GM18907 (cell line): ENCODE data around the gene ADAMTSL4.
"Not testable (repeated sequence)": the region's sequence is repeated elsewhere in the genome, so short reads cannot be mapped to it uniquely, and the experiment has no call there.

Experiments used
- ATAC-seq: cut with Tn5 transposase; IDR thresholded peaks from one replicate; pipeline ENCODE4 v1.9.1; 2021; ENCODE audit warnings: mild to moderate bottlenecking, moderate library complexity; ENCODE audit not compliant: unreplicated experiment

ADAMTSL4 gene

GRCh38 chr1:150554086-150554452, 4.9 kb downstream of the ADAMTSL4 start:
- ATAC-seq, result no peak

GRCh38 chr1:150555198-150555970, 6.2 kb downstream of the ADAMTSL4 start:
- ATAC-seq, result no peak

DNA sequence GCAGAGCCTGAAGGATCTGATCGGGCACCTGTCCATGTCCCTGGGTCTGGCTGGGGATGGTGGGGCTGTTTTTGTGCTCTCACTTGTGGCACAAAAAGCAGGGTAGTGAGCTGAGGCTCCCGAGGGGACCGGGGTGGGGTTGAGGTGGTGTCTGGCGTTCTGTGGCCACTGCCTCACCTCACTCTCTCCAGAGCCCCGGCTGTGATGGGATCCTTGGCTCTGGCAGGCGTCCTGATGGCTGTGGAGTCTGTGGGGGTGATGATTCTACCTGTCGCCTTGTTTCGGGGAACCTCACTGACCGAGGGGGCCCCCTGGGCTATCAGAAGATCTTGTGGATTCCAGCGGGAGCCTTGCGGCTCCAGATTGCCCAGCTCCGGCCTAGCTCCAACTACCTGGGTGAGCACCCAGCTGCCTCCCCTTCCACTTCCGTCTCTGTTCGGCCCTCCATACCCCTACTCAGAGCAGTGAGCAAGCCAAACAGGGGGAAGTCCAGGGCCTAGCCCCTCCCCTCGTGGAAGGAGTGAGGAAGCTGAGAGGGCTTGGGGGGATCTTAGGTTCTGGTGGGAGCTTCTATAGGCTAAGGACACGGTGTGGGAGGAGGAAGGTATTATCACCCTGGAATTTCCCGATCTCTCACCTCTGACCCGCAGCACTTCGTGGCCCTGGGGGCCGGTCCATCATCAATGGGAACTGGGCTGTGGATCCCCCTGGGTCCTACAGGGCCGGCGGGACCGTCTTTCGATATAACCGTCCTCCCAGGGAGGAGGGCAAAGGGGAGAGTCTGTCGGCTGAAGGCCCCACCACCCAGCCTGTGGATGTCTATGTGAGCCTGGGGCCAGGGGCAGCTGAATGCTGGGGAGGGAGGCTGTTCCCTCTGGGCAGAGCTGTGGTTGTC, 7.0 kb downstream of the ADAMTSL4 start:
- ATAC-seq, result no peak

GRCh38 chr1:150557065-150557600, 7.9 kb downstream of the ADAMTSL4 start:
- ATAC-seq, result no peak

DNA sequence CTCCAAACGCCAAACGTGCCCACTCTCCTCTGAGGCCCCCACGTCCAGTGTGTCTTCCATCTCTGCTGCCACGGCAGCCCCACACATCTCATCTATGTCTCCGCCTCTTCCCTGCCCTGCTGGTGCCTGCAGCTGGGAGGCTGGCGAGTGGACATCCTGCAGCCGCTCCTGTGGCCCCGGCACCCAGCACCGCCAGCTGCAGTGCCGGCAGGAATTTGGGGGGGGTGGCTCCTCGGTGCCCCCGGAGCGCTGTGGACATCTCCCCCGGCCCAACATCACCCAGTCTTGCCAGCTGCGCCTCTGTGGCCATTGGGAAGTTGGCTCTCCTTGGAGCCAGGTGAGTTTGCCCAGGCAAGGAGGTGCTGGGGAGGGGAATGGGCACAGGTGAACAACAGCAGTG, 8.6 kb downstream of the ADAMTSL4 start:
- ATAC-seq, result no peak

GRCh38 chr1:150558303-150558704, 9.1 kb downstream of the ADAMTSL4 start:
- no peak for ATAC-seq

GRCh38 chr1:150558761-150559655, 9.8 kb downstream of the ADAMTSL4 start:
- ATAC-seq, result no peak

DNA sequence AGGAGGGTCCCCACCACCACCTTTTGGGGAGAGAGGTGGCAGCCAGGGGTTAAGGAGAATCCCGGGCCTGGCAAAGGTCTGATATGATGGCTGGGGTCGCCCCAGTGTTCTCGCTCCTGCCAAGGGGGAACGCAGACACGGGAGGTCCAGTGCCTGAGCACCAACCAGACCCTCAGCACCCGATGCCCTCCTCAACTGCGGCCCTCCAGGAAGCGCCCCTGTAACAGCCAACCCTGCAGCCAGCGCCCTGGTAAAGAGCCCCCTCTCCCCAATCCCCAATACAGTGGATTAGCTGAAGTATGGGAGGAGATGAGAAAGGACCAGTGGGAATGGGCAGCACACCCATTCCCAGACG, 10.4 kb downstream of the ADAMTSL4 start:
- no peak for ATAC-seq

DNA sequence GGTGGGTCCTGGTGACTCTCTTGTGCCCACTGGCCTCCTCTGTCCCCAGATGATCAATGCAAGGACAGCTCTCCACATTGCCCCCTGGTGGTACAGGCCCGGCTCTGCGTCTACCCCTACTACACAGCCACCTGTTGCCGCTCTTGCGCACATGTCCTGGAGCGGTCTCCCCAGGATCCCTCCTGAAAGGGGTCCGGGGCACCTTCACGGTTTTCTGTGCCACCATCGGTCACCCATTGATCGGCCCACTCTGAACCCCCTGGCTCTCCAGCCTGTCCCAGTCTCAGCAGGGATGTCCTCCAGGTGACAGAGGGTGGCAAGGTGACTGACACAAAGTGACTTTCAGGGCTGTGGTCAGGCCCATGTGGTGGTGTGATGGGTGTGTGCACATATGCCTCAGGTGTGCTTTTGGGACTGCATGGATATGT, 10.8 kb downstream of the ADAMTSL4 start:
- ATAC-seq, result no peak

DNA sequence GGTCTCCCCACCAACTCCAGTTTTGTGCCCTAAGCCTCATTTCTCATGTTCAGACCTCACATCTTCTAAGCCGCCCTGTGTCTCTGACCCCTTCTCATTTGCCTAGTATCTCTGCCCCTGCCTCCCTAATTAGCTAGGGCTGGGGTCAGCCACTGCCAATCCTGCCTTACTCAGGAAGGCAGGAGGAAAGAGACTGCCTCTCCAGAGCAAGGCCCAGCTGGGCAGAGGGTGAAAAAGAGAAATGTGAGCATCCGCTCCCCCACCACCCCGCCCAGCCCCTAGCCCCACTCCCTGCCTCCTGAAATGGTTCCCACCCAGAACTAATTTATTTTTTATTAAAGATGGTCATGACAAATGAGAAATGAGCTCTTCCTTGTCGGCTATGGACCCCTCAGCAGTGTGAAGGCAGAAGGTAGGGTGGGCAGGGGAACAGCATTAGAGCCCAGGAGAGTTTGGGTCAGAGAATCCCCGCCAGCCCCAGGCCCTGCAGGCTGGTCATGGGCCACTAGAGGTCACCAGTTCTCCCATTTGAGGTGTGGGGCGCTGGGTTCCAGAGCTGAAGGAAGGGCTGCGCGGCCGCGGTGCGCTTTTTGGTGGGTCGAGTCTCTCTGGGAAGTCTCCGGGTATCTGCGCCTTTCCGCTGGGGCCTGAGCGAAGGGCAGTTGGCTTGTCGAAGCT, 11.5 kb downstream of the ADAMTSL4 start:
- ATAC-seq, result peak; percentile 30

DNA sequence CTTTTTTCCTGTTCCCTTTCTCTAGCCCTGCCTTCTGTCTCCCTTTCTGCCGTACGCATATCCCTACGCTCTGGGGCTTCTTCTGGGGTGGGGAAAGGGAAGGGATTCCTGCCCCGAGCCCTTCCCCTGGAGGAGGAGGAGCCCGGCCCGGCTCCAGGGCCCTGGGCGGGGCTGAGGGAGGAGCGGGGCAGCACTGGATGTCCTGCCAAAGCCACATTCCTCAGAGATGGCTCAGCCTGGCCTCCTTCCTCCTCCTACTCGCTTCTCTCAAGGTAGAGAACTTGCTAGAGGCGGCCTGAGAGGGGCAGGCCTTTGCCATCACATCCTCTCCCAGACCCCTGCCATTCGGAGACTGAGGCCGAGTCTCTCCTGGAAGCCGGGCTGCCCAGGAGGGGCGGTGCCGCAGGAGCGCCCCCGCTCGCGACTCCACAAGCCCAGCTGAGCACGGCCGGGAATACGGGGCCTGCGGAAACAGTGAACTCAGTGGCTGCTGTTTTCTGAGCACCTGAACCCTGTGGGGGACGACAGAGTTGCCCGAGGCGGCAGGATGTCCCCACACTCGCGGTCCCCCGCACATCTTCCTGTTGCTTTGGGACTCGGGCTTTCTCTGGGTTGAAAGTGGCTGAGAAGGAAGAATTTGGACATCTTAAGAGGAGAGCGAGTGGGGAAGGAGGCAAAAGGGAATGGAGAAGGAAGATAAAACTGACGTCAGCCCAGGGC, 12.2 kb downstream of the ADAMTSL4 start:
- peak; percentile 16 for ATAC-seq

DNA sequence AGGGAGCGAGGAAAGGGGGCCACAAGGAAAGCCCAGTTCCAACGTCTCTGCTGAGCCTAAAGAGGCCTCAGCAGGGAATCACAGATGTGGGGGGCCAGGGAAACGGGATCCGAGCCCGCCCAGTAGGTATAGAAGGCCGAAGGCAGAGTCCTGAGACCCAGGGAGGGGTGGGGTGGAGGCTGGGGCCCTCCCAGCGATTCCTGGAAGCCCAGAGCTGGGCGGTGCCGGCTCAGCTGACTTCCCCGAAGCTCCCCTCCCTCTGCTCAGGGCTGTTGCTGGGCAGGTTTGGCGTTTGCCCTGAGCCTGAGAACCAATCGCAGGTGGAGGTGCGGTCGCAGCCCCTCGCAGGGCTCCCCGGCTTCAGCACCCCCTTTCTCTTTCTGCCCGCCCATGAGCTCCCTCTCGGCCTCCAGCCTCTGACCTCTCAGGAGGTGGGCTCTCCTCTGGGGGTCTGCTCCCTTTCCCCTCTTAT, 12.8 kb downstream of the ADAMTSL4 start:
- ATAC-seq, result peak; percentile 43

- ATAC-seq, result peak; percentile 43
Observed at GRCh38 chr1:150562446-150563339, 13.5 kb downstream of the ADAMTSL4 start.

DNA sequence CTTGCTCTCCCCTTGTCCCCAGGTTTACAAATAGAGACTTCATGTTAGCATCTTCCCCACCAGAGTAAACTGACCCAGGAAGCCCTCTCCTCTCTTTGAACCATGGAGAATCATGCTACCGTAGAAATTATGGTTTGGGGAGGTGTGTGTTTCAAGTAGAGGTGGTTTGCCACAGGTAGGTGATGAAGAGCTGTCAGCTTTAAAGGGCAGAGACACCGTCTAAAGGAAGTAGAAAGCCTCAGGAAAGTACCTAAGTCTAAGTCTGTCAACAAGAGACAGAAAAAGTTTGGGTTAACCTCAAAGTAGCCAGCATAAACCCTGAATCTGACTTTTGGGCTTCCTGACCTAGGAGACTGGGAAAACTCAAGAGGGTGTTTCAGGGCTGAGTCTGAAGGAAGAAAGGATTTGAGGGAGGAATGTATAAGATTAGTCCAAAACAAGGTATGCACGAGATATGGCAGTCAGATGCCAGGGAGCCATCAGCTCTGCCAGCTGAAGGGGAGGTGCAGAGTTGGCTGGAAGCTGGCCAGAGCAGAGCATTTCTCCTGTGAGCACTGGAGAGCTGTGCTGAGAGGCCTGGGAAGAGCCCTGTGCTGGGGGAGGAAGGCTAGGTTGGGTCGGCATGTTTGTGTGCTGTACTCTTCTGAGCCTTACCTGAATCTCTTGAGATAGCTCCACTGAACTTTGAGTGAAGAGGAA, 14.3 kb downstream of the ADAMTSL4 start:
- peak; percentile 30 for ATAC-seq

- no peak for ATAC-seq
Observed at GRCh38 chr1:150564051-150564991, 15.1 kb downstream of the ADAMTSL4 start.

DNA sequence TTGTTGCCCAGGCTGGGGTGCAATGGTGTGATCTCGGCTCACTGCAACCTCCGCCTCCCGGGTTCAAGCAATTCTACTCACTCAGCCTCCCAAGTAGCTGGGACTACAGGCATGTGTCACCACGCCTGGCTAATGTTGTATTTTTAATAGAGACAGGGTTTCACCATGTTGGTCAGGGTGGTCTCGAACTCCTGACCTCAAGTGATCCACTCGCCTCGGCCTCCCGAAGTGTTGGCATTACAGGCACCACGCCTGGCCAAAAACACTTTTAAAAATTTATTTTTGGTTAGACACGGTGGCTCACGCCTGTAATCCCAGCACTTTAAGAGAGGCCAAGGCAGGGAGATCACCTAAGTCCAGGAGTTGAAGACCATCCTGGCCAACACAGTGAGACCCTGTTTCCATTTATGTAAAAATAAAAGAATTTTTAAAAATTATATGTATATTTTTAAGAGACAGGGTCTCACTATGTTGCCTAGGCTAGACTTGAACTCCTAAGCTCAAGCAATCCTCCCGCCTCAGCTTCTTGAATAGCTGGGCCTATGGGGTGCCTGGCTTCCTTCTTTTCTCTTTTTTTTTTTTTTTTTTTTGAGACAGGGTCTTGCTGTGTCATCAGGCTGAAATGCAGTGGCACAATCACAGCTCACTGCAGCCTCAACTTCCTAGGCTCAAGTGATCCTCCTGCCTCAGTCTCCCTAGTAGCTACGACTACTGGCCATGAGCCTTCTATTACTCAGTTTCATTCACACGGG, 16.2 kb downstream of the ADAMTSL4 start:
- ATAC-seq, result not testable (repeated sequence)
